Measurements from ENCODE around the gene COL20A1. TPM values are rescaled to one million over a fixed set of nuclear protein-coding genes. Genes with fewer than 3 reads are reported as not detected.

The COL20A1 gene
- total RNA-seq, 1 donor from 2014 or later: not detected

DNA sequence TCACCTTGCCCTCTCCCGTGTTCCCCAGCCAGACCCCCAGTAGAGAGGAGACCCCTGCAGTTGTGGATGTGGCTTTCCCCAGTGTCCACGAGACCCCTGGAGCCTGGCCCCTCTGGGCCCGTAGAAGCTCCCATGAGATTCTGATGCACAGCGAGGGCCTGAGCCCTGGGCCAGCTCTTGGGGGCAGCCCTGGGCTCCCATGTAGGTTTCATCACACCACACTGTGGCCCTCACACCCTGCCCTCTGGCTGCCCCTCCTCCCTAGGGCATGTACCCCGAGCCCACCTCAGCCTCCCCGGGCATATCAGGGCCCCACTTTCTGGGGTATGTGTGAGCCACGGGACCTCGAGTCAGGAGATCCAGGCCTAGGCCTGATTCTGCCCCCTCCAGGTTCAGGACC is 75.2 kb downstream of the COL20A1 start:
- no peaks in the 10 kb centered on the region for H3K4me1 ChIP-seq
- no peaks in the 10 kb centered on the region for H3K27me3 ChIP-seq
- no peak overlapping the region for H3K4me3 ChIP-seq
- no peaks in the 10 kb centered on the region for H3K36me3 ChIP-seq
- no peaks in the 10 kb centered on the region for H3K9me3 ChIP-seq
- no peak for TF ChIP-seq POLR2A (IDR thresholded peaks at IDR 0.05)
- TF ChIP-seq POLR2AphosphoS5 (IDR thresholded peaks at IDR 0.05; ENCODE audit: insufficient read depth in 1 of 2, low read depth in 1 of 2): no peak
- TF ChIP-seq, protein P1, sequence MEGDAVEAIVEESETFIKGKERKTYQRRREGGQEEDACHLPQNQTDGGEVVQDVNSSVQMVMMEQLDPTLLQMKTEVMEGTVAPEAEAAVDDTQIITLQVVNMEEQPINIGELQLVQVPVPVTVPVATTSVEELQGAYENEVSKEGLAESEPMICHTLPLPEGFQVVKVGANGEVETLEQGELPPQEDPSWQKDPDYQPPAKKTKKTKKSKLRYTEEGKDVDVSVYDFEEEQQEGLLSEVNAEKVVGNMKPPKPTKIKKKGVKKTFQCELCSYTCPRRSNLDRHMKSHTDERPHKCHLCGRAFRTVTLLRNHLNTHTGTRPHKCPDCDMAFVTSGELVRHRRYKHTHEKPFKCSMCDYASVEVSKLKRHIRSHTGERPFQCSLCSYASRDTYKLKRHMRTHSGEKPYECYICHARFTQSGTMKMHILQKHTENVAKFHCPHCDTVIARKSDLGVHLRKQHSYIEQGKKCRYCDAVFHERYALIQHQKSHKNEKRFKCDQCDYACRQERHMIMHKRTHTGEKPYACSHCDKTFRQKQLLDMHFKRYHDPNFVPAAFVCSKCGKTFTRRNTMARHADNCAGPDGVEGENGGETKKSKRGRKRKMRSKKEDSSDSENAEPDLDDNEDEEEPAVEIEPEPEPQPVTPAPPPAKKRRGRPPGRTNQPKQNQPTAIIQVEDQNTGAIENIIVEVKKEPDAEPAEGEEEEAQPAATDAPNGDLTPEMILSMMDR (IDR thresholded peaks at IDR 0.05): no peak
- intact Hi-C loops (cut with DNase I): no loop called here
- no peak for DNase-seq (ENCODE audit: extremely low spot score in 2 of 2)
- H3K27ac ChIP-seq: no peak overlapping the region

DNA sequence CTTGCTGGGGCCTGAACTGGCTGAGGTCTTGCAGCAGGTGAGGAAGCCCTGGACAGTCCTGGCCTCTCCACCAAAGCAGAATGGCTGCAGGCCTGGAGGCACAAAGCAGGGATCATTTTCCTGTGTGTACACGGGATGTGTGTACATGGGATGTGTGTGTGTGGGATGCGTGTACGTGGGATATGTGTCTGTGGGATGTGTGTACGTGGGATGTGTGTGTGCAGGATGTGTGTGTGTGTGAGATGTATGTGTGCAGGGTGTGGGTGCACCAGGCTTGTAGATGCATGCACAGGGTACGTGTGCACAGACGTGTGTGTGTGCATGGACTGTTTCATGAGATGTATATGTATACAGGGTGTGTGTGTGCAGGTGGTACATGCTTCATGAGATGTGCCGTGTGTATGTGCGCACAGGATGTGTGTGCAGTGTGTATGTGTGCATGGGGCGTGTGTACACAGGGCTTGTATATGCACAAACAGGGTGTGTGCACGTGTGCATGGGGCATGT is 76.1 kb downstream of the COL20A1 start:
- Histone ChIP-seq H3K9me3 (no peaks in the 10 kb centered on the region), H3K36me3 (no peaks in the 10 kb centered on the region), H3K27ac (no peak overlapping the region), H3K4me1 (no peaks in the 10 kb centered on the region), H3K27me3 (no peaks in the 10 kb centered on the region), H3K4me3 (no peak overlapping the region)
- DNase-seq (ENCODE audit: extremely low spot score in 2 of 2): no peak
- intact Hi-C loops (cut with DNase I): no loop called here
- TF ChIP-seq, protein P1 (IDR thresholded peaks at IDR 0.05): no peak
- TF ChIP-seq POLR2A (IDR thresholded peaks at IDR 0.05) (no peak), POLR2AphosphoS5 (IDR thresholded peaks at IDR 0.05; ENCODE audit: insufficient read depth in 1 of 2, low read depth in 1 of 2) (no peak)

DNA sequence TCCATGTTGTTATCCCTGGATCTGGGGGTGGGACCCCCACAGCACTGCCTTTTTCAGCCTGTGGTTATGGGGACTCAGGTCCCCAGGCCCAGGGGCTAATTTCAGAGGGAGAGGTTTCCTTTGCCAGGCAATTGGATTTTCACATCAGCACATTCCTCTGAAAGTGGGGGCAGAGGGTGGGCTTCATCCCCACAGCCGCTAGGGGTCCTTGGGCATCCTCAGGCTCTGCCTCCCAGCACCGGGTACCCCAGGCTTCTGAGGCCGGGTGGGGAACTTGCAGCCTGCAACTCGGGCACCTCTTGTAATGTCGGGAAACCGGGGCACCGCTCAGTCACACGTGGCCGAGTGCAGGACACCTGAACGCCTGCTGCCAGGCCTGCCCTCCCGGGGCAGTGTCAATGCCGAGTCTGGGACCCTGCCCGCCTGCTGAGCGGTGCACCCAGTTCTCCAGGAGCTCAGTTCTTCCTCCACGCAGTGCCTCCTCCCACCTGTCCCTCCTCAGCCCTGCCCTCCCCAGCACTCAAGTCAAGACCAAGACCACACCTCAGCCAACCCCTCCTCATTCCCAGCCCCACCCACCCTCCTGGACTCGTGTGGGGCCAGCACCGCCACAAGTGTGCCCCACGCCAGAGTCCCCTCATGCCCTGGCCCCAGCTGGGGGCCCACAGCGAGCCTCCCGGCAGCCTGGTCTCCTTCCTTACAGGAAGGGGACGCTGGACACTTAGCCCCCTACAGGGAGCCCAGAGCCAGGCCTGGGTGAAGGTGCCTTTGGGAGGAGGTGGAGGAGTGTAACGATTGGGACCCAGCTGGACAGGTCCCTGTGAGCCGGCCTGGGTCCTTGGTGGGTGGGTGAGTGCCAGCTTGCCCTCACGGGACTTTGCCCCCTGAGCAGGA is 77.0 kb downstream of the COL20A1 start:
- intact Hi-C loops (cut with DNase I): no loop called here
- no peaks in the 10 kb centered on the region for H3K27me3 ChIP-seq

GRCh38 chr20:63370618-63371187 is 77.7 kb downstream of the COL20A1 start:
- Histone ChIP-seq H3K4me3 (no peak overlapping the region), H3K36me3 (no peaks in the 10 kb centered on the region), H3K27ac (no peak overlapping the region), H3K4me1 (no peaks in the 10 kb centered on the region), H3K9me3 (no peaks in the 10 kb centered on the region), H3K27me3 (no peaks in the 10 kb centered on the region)
- no peak for DNase-seq (ENCODE audit: extremely low spot score in 2 of 2)
- TF ChIP-seq POLR2A (IDR thresholded peaks at IDR 0.05): no peak
- TF ChIP-seq, protein P1 (IDR thresholded peaks at IDR 0.05): no peak
- intact Hi-C loops (cut with DNase I): no loop called here

More for the DNA sequence above, 77.0 kb downstream of the COL20A1 start:
- Histone ChIP-seq H3K9me3 (no peaks in the 10 kb centered on the region), H3K4me3 (no peak overlapping the region), H3K27ac (no peak overlapping the region), H3K4me1 (no peaks in the 10 kb centered on the region), H3K36me3 (no peaks in the 10 kb centered on the region)
- no peak for DNase-seq (ENCODE audit: extremely low spot score in 2 of 2)
- TF ChIP-seq, protein P1 (IDR thresholded peaks at IDR 0.05): no peak
- TF ChIP-seq POLR2AphosphoS5 (IDR thresholded peaks at IDR 0.05; ENCODE audit: insufficient read depth in 1 of 2, low read depth in 1 of 2) (no peak), POLR2A (IDR thresholded peaks at IDR 0.05) (no peak)

Measured in vagina (tissue), 2 donors.